Left kidney (tissue), 8 donors: ENCODE measurements around the gene TXNIP. TPM values are rescaled to one million over a fixed set of nuclear protein-coding genes. Genes with fewer than 3 reads are reported as not detected.
"Not testable (repeated sequence)": the region's sequence is repeated elsewhere in the genome, so short reads cannot be mapped to it uniquely, and the experiment has no call there.

Experiments used
- DNase-seq: peaks from one replicate; pipeline ENCODE4 v3.0.0-alpha.2; 2013
- long read RNA-seq, 8 donors: transcript quantifications; one replicate each; lab custom pipeline, GENCODE V29; 2026
- polyA plus RNA-seq: library from polyadenylated mRNA; unstranded; fragments of 120-200 nt; gene quantifications from one replicate; pipeline ENCODE4 v1.2.1, GENCODE V29; 2013; ENCODE audit not compliant: insufficient read length

Gene TXNIP, protein sequence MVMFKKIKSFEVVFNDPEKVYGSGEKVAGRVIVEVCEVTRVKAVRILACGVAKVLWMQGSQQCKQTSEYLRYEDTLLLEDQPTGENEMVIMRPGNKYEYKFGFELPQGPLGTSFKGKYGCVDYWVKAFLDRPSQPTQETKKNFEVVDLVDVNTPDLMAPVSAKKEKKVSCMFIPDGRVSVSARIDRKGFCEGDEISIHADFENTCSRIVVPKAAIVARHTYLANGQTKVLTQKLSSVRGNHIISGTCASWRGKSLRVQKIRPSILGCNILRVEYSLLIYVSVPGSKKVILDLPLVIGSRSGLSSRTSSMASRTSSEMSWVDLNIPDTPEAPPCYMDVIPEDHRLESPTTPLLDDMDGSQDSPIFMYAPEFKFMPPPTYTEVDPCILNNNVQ
- polyA plus RNA-seq = 360 TPM
- long read RNA-seq, donor 1, transcript TXNIP-202 (2 exons, 509 nt) = minor isoform, 8 of 208 reads
- long read RNA-seq, donor 1, transcript TXNIP-204 (8 exons, 2,926 nt) = major isoform, 96 of 208 reads
- long read RNA-seq, donor 1, partial matches to known transcripts = 101 of 208 reads
- long read RNA-seq, donor 1, other reads (novel, unspliced or antisense) = 0 of 208 reads
- long read RNA-seq, donor 2, transcript TXNIP-204 (8 exons, 2,926 nt) = major isoform, 73 of 181 reads
- long read RNA-seq, donor 2, partial matches to known transcripts = 91 of 181 reads
- long read RNA-seq, donor 2, other reads (novel, unspliced or antisense) = 13 of 181 reads
- long read RNA-seq, donor 3, transcript TXNIP-204 (8 exons, 2,926 nt) = major isoform, 30 of 110 reads
- long read RNA-seq, donor 3, partial matches to known transcripts = 77 of 110 reads
- long read RNA-seq, donor 3, other reads (novel, unspliced or antisense) = 0 of 110 reads
- long read RNA-seq, donor 4, partial matches to known transcripts = 15 of 18 reads
- long read RNA-seq, donor 4, other reads (novel, unspliced or antisense) = 0 of 18 reads
- long read RNA-seq, donor 5, transcript TXNIP-204 (8 exons, 2,926 nt) = major isoform, 93 of 152 reads
- long read RNA-seq, donor 5, partial matches to known transcripts = 57 of 152 reads
- long read RNA-seq, donor 5, other reads (novel, unspliced or antisense) = 0 of 152 reads
- long read RNA-seq, donor 6, transcript TXNIP-204 (8 exons, 2,926 nt) = major isoform, 96 of 203 reads
- long read RNA-seq, donor 6, partial matches to known transcripts = 105 of 203 reads
- long read RNA-seq, donor 6, other reads (novel, unspliced or antisense) = 0 of 203 reads
- long read RNA-seq, donor 7, transcript TXNIP-204 (8 exons, 2,926 nt) = major isoform, 131 of 236 reads
- long read RNA-seq, donor 7, partial matches to known transcripts = 96 of 236 reads
- long read RNA-seq, donor 7, other reads (novel, unspliced or antisense) = 5 of 236 reads
- long read RNA-seq, donor 8, transcript TXNIP-204 (8 exons, 2,926 nt) = major isoform, 26 of 50 reads
- long read RNA-seq, donor 8, partial matches to known transcripts = 18 of 50 reads
- long read RNA-seq, donor 8, other reads (novel, unspliced or antisense) = 6 of 50 reads

DNA sequence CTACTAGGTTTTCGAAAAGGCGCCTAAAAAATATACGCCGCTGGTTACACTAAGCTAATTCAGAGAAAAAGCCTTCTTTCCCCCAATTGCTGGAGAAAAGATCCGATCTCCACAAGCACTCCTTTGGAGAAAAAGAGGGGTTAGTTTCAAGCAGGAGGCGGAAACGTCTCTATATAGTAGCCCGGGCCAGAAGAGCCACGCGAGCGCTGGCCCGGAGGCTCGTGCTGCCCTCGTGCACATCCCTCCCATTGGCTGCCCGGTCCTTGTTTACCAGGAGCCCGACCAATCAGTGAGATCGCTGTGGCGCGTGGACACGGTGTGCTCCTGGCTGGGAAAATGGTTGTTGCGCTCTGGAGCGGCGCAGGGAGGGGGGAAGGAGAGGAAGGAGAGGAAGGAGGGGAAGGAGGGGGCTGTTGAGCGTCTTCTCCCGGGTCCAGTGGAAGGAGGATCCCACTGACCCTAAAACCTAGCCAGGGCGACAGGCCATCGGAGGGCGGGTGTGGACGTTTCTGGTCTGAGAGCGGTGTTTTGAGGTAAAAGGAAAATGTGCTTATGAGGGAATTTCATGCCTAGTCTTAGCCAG lies at the start of gene TXNIP:
TSS of gene TXNIP (minus strand) at position 147 of the 583 bp plus-strand sequence. CDS start 313 bp downstream, outside the sequence.
- peak; percentile 99 for DNase-seq

DNA sequence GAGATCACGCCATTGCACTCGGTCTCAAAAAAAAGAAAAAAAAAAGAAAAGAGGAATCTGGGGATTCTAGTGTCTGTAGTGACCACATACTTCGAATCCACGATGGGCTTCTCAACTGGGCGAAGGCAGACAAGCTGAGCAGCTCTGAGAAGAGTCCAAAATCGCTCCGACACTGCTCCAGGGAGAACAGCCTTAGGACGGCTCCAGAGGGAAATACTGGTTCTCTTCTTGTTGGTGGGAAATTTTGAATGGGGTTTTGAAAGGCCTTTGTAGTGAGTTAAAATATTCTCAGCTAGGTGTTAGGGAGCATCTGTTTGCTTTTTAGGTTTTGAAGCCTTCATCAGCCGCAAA lies 43.4 kb upstream of the TXNIP start:
- DNase-seq = no peak

DNA sequence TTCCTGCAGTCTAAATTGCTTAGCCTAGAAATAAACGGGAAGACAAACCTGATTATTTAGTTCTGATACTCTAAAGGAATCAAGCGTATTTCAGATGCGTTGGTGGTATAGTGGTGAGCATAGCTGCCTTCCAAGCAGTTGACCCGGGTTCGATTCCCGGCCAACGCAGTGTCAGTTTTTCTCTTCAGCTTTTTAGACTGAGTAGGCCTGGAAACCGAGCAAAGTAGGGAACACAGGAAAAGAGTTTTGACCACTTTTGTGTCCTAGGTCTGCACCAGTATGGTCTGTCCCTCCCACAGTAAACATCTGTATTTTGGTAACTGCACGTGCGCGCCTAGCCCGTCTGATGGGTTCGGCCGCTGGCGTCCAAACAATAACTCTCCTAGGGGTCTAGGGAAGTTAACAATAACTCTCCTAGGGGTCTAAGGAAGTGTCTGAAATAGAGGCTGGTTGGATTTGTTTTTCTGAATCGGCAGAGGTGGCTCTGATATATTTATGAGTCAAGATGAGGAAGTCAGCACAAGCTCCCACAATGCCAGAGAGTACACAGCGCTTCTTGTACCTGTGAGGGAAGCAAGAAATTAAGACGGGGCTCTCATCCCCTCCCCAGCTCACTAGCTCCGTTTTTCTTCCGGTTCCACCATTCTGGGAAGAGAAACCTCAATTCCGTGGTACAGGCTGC lies 40.7 kb upstream of the TXNIP start:
- peak; percentile 94 for DNase-seq

DNA sequence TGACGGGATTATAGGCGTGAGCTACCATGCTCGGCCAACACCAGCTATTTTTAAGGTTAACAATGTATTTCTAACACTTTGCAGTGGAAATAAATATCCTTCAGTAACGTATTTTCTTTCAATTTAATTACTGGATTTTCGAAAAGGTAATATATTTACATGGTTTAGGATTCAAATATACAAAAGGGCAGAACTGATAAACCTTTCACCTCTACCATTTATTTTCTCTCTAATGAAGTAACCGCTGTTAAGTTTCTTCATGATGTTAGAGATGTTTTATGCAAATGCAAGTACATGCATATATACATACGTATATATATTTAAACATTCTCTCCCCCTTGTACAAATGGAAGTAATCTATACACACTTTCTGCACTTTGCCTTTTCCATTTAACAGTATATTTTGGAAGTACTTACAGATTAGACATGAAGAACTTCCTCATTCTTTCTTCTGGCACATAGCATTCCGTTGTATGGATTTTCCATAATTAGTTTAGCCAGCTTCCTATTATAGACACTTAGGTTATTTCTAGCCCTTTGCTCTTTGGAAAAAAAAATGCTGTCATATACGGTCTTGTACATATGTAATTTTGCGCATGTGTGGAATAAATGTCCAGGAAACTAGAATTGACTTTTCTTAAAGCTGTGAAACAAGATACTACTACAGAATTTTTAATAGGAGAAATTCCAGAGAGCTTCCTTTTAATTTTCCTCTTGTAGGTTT lies 40.0 kb upstream of the TXNIP start:
- DNase-seq = no peak

DNA sequence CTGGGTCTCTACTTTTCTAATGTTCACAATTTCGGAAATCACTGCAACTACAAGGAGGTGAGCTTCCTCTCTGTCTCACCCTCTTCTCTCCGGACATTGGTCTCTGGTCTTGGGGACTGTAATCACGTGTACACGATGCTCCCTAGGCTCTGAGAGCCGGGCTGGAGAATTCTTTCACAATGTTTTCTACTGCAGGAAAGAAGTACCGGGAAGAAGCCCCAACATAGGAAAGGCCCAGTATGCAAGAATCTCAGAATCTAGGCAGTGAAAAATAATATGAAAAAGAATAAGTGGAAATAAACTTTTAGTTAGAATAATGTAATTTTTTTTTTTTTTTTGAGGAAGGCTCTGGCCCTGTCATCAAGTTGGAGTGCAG lies 38.7 kb upstream of the TXNIP start:
- no peak for DNase-seq

DNA sequence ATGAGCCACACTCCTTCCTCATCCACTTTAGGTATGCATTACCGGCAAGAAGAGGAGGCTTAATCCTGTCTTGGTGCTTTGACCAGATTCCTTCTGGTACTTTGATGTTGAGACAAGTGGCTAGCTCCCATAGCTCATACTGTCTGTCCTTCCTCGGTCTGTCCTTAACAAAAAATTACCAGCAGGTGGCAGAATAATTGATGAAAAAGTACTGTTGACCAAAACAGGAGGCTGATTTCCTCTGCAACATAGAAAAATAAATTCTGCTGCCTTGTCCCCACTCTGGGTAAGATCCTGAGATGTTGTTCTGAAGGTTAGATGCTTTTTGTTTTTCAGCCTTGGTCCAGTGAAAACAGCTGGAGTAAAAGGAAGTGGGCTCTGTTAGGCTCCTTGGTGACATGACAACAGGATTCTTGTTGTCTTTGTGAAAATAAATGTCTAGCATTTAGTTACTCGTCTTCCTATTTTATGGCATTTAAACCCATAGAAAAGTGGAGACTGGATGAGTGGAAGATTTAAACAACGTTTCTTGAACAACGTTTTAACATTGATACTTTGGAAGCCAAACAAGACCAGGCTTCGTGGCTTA lies 36.3 kb upstream of the TXNIP start:
- DNase-seq = no peak

DNA sequence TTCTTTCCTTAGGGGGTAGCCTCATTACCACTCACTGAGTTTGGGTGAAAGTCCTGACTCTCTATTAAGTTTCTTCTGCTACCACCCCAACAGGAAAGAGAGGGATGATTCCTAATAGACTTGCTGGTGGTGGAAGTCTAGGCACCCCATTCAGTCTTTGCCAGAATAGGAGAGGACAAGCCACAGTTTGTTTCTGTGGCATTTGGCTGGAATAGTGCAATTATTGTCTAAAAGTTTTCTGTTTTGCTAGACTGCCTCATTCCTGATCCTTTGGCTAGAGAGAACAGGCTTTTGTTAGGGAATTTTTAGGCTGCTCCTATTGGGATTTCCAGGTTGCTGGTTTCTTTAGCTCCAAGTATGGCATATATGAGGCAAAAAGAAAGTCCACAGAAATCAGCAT lies 35.1 kb upstream of the TXNIP start:
- no peak for DNase-seq

DNA sequence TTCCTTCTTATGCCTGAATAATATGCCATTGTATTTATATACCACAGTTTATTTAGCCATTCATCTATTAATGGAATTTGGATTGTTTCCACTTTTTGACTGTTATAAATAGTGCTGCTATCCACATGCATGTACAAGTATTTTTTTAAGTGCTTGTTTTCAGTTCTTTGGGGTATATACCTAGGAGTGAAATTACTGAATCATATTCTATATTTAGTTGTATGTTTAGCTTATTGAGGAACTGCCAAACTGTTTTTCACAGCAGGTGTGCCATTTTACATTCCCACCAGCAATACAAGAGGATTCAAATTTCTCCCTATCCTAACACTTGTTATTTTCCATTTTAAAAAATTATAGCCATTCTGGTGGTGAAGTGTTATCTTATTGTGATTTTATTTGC lies 32.7 kb upstream of the TXNIP start:
- DNase-seq = no peak

DNA sequence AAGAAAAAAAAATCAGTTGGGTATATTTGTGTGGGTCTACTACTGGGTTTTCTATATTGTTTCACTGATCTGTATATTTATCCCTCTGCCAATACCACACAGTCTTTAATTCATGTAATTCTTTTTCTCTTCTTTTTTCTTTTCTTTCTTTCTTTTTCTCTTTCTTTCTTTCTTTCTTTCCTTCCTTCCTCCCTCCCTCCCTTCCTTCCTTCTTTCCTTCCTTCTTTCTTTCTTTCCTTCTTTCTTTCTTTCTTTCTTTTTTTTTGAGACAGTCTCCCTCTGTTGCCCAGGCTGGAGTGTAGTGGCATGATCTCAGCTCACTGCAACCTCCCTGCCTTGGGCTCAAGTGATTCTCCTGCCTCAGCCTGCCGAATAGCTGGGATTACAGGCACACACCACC lies 30.3 kb upstream of the TXNIP start:
- DNase-seq = not testable (repeated sequence)

DNA sequence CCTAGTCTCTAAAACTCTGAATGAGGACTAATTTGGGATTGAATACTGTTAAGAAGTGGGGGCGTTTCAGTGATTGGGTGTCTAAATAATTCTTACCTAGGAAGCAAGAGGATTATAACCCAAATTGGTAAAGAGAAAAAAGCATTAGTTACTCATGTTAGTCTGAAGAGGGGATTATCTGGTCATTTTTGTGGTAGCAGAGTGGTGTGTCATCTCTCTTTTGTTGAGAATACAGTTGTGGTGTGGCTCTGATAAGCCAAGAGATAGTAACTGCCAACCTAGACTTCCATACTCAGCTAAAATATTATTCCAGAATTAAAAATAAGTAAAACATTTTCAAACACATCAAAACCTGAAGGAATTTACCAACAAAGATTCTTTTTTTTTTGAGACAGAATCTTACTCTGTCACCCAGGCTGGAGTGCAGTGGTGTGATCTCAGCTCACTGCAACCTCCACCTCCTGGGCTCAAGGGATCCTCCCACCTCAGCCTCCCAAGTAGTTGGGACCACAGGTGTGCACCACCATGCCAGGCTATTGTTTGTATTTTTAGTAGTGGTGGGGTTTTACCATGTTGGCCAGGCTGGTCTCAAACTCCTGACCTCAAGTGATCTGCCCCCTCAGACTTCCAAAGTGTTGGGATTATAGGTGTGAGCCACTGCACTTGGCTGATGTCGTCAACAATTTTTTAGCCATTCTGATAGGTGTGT lies 29.6 kb upstream of the TXNIP start:
- not testable (repeated sequence) for DNase-seq

DNA sequence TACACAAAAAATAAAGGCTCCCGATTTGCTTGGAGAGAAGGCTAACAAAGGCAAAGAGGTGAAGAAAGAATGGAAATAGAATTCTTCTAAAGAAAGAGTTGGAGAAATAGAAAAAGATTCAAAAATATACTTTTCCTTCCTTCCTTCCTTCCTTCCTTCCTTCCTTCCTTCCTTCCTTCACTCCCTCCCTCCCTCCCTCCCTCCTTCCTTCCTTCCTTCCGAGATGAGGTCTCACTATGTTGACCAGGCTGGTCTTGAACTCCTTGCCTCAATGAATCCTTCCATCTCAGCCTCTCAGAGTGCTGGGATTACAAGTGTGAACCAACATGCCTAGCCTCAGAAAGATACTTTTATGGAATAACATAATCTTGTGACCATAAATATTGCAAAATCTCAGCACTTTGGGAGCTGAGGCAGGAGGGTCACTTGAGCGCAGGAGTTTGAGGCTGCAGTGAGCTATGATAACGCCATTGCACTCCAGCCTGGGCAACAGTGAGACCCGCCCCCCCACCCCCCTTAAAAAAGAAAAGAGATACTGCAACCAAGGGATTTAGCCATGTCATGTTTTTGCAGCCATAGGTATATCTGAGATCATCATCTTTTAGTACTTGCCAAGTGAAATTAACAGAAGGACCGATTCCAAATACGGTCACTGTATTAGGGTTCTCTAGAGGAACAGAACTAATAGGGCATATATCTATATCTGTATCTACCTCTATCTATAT lies 26.2 kb upstream of the TXNIP start:
- no peak for DNase-seq

DNA sequence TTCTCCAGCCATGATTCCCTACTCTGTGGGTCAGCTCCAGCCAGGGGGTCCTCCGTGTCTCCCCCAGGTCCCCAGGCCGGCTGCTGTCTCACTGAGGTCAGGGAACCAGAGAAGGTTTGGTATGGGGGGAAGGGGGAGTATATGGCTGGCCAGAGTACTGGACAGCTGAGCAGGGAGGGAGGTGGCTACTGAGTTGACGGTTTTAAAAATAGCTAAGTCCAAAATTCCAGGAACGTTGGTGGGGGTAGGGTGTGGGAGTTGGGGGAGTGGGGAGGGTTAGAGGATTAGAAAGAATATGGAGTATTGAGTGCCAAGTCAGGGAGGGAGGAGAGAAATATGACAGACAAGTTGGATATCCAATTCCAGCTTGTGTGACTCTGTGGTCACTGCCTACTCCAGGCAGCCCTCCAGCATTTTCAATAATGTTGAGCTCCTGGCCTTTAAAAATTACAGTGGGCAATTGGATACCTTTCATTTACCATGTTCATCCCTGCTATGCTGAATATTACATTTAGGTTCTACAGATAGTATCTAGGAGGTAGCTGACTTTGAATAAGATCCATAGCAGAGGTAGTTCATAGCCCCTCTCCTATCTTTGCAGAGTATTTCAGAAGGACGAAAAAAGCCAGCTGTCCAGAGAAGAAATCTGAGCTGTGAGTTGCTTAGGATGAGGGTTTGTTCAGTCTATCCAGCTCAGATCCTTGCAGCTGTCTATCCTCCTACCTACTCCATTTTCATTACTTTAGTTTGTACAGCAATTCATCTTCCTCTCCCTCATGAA lies 25.4 kb upstream of the TXNIP start, which contains the start of gene HJV:
TSS of gene HJV (minus strand) at position 114 of the 781 bp plus-strand sequence. CDS start 1,504 bp downstream, outside the sequence.
- no peak for DNase-seq

DNA sequence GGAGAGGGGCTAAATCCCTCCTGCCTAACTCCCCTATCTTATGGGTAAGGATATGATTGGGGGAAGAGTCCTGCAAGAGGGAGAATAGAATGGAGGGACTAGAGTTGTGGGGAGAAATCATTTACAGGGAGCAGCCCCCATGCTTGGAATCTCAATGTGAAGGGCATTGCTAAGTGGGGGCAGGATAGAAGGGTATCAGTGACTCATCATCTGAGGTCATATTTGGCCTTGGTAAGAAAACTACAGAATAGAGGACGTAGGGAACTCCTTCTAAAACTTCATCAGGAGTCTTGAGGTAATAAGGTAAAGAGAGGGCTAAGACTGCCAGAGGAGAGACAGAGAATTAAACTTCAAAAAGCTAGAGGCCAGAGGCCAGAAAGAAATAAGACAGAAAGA lies 24.7 kb upstream of the TXNIP start:
- no peak for DNase-seq

DNA sequence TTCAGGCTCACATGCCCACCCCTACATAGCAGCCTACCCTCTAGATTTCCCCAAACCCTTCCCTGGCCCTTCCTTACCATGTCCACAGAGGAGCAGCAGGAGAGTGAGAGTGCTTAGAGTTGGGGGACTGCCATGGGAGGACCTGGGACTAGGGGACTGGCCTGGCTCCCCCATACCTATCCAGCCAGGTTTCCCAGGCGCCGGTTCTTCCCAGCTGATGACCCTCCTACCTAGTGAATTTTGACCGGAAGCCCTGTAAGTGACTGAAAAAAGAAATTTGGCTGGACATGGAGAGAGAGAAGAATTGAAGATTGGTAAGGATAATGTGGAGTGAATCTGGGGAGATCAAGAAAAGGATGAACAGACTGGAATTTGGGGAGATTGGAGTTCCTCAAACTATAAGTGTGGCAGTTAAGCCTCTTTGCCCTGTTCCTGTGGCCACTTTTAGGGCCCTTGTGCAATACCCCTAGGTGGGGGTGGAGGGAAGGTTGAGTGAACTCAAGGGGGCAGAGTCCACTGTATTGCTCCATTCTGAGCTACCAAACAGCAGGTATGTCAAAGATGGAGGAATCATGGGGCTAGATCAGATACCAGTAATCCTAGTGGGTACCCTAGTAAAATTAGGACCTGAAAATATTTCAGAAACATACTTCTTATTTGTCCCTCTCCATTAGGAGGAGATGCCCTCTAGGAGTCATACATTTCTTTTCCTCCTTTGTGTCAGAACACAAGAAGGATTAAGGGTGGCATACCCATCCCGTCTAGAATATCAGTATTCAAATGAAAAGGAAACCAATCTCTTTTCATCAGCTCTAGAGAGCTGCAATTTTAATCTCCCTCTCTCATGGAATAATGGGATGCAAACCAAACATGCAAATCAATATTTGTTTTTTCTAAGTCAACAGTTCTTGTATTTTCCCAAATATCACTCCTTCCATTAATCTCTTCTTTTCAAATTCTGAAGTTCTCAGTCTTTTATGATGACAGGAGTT lies 24.0 kb upstream of the TXNIP start:
- no peak for DNase-seq

DNA sequence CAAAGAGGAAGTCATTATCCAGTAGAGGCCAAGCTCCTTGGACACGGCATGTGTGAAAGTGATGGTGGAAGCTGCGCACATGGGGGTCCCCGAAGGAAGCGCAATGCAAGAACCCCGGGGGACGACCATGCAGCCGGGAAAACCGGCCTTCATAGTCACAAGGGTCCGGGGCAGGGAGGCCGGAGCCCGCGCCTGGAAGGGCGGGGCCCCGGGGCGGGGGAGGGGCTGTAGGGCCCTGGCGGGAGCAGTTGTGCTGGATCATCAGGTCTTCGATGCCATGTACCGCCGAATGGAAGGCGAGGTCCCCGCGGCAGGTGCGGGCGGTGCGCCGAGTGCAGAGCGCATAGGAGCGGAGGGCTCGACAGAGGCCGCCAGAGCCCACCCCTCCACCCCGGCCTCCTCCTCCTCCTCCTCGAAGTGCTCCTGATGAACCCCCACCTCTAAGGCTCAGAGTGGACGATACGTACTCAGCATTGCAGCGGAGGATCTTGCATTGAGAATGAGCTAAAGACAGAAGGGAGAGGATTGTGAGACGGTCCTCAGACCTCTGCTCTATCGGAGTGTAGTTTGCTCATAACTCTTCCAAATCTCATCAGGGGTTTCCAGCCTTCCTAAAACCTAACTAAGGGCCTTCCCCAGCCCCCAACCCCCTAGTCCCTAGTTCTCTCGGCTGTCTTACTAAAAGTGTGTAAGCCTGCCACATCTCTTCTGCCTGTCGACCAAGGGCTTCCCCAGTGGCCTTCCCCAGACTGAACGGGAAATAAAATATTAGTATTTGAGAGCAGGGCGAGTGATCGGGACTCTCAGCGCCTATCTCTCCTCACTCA lies 23.1 kb upstream of the TXNIP start:
- no peak for DNase-seq
